Vagina (tissue), 2 donors: Measurements from ENCODE around the gene IMMP2L.

Source experiments
- POLR2A ChIP-seq, 2 donors: fragments of 450-650 bp; IDR thresholded peaks; one replicate each; pipeline ENCODE4 v1.6.1; 2017; ENCODE audit warnings: antibody characterized with exemption in 2 of 2, mild to moderate bottlenecking in 2 of 2, moderate library complexity in 2 of 2
- POLR2AphosphoS5 ChIP-seq, 2 donors: sonication (generic); formaldehyde crosslinking; IDR thresholded peaks; one replicate each; pipeline ENCODE4 v1.9.0; 2017; ENCODE audit warnings: antibody characterized with exemption in 2 of 2, mild to moderate bottlenecking in 2 of 2, low read depth in 1 of 2; ENCODE audit not compliant: insufficient read depth in 1 of 2
- TF ChIP-seq, protein P1 (sequence below), 3 experiments: fragments of 450-650 bp in 2 of 3; fragments of 200-600 bp in 1 of 3; sonication (generic) in 1 of 3; IDR thresholded peaks; one replicate each; pipeline ENCODE4 v1.5.1; 2017 to 2019; ENCODE audit warnings: antibody characterized with exemption in 3 of 3, mild to moderate bottlenecking in 2 of 3, moderate library complexity in 2 of 3

DNA sequence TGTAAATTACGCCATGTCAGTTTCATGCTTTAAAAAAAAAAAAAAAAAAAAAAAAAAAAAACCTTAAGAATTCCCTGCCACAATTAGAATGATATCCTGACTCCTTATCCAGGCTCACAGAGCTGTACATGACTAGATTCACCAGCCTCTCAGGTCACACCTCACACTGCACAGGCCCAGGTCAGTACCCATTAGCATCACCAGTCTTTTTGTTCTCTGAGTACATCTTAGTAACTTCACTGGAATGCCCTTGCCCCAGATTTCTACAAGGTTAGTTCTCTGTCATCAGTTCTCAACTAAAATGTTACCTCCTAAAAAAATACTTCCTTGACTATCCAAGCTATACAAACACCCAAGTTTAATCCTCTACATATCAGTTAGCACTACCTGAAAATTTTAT lies 260.4 kb downstream of the IMMP2L start:
- TF ChIP-seq, protein P1, sequence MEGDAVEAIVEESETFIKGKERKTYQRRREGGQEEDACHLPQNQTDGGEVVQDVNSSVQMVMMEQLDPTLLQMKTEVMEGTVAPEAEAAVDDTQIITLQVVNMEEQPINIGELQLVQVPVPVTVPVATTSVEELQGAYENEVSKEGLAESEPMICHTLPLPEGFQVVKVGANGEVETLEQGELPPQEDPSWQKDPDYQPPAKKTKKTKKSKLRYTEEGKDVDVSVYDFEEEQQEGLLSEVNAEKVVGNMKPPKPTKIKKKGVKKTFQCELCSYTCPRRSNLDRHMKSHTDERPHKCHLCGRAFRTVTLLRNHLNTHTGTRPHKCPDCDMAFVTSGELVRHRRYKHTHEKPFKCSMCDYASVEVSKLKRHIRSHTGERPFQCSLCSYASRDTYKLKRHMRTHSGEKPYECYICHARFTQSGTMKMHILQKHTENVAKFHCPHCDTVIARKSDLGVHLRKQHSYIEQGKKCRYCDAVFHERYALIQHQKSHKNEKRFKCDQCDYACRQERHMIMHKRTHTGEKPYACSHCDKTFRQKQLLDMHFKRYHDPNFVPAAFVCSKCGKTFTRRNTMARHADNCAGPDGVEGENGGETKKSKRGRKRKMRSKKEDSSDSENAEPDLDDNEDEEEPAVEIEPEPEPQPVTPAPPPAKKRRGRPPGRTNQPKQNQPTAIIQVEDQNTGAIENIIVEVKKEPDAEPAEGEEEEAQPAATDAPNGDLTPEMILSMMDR (IDR thresholded peaks at IDR 0.05): no peak
- no peak for TF ChIP-seq POLR2A (IDR thresholded peaks at IDR 0.05)
- no peak for TF ChIP-seq POLR2AphosphoS5 (IDR thresholded peaks at IDR 0.05; ENCODE audit: insufficient read depth in 1 of 2, low read depth in 1 of 2)
